Measurements from ENCODE around the gene KCNH4. TPM values are rescaled to one million over a fixed set of nuclear protein-coding genes. Genes with fewer than 3 reads are reported as not detected.

KCNH4 gene
- total RNA-seq, 1 donor from 2014 or later = 0.80 TPM

- H3K4me1 Mint-ChIP-seq = peaks cover 41% of the 10 kb centered on the region
- peaks cover 8% of the 10 kb centered on the region for H3K36me3 Mint-ChIP-seq (ENCODE audit: low read depth)
- DNase-seq (no peak), ATAC-seq (ENCODE audit: low read depth) (no peak)
- H3K9me3 Mint-ChIP-seq = no peaks in the 10 kb centered on the region
- TF ChIP-seq CTCF (IDR thresholded peaks at IDR 0.05) = no peak
- no peak overlapping the region for H3K4me3 Mint-ChIP-seq
- ChIA-PET POLR2A (no interaction called here), CTCF (interaction anchor here (0.7 to 2.3 kb wide), 2 partner anchors 13 to 59 kb away, joined by 4 to 11 read pairs; no protein-coding TSS in a partner anchor)
- H3K27ac Mint-ChIP-seq = peak overlapping the region; percentile 61
- intact Hi-C loops (cut with micrococcal nuclease) = no loop called here
- H3K27me3 Mint-ChIP-seq = no peaks in the 10 kb centered on the region
These were observed 4.6 kb upstream of the KCNH4 start for GRCh38 chr17:42185621-42185930.

- Mint-ChIP-seq H3K4me1 (peaks cover 47% of the 10 kb centered on the region), H3K9me3 (no peaks in the 10 kb centered on the region), H3K27ac (peak within 1 kb of the TSS; percentile 72), H3K27me3 (no peaks in the 10 kb centered on the region), H3K36me3 (ENCODE audit: low read depth) (peaks cover 3% of the 10 kb centered on the region), H3K4me3 (peak within 1 kb of the TSS; percentile 93)
- intact Hi-C loops (cut with micrococcal nuclease) = loop anchor here (1.0 to 5.0 kb wide), 6 partner anchors 9 to 272 kb away; partner anchors contain the start of genes ATP6V0A1, GHDC, STAT3 and STAT5A
- no peak for ATAC-seq (ENCODE audit: low read depth)
- ChIA-PET CTCF (interaction anchor here (1.4 to 2.3 kb wide), 3 partner anchors 10 to 21 kb away, joined by 4 to 11 read pairs (median 10); partner anchors contain the start of gene GHDC), POLR2A (interaction anchor here (1.4 to 7.1 kb wide), 7 partner anchors 9 to 267 kb away, joined by 3 to 38 read pairs (median 6); partner anchors contain the start of genes DNAJC7 and GHDC)
- TF ChIP-seq CTCF (IDR thresholded peaks at IDR 0.05) = no peak
- no peak for DNase-seq
These were observed 4.0 kb upstream of the KCNH4 start, which contains the start of gene HCRT for GRCh38 chr17:42184713-42185620. Gene HCRT (minus strand): TSS chr17:42185452. CDS start chr17:42185365, 87 bp downstream.

GRCh38 chr17:42183741-42184711, 3.1 kb upstream of the KCNH4 start:
- peak; percentile 33 for TF ChIP-seq CTCF (IDR thresholded peaks at IDR 0.05)
- no peaks in the 10 kb centered on the region for H3K27me3 Mint-ChIP-seq
- H3K9me3 Mint-ChIP-seq = no peaks in the 10 kb centered on the region
- CTCF ChIA-PET = interaction anchor here (1.0 to 2.3 kb wide), 4 partner anchors 11 to 219 kb away, joined by 3 to 11 read pairs (median 7); partner anchors contain the start of gene GHDC
- H3K27ac Mint-ChIP-seq = peak overlapping the region; percentile 95
- H3K4me3 Mint-ChIP-seq = peak overlapping the region; percentile 93
- POLR2A ChIA-PET = interaction anchor here (0.6 to 7.1 kb wide), 12 partner anchors 10 to 495 kb away, joined by 3 to 38 read pairs (median 4); partner anchors contain the start of genes DNAJC7, EIF1, GHDC and NKIRAS2
- H3K36me3 Mint-ChIP-seq (ENCODE audit: low read depth) = peaks cover 1% of the 10 kb centered on the region
- peaks cover 56% of the 10 kb centered on the region for H3K4me1 Mint-ChIP-seq
- intact Hi-C loops (cut with micrococcal nuclease) = loop anchor here (1.0 to 5.0 kb wide), 7 partner anchors 10 to 273 kb away; partner anchors contain the start of genes ATP6V0A1, GHDC, STAT3 and STAT5A
- ATAC-seq (ENCODE audit: low read depth) = peak; percentile 64
- DNase-seq = peak; percentile 87

GRCh38 chr17:42182927-42183734, 2.2 kb upstream of the KCNH4 start:
- TF ChIP-seq CTCF (IDR thresholded peaks at IDR 0.05) = no peak
- Mint-ChIP-seq H3K36me3 (ENCODE audit: low read depth) (no peaks in the 10 kb centered on the region), H3K4me1 (peaks cover 60% of the 10 kb centered on the region), H3K9me3 (no peaks in the 10 kb centered on the region), H3K27ac (peak overlapping the region; percentile 95), H3K4me3 (peak overlapping the region; percentile 93), H3K27me3 (no peaks in the 10 kb centered on the region)
- POLR2A ChIA-PET = interaction anchor here (0.6 to 7.1 kb wide), 11 partner anchors 11 to 988 kb away, joined by 3 to 38 read pairs (median 4); partner anchors contain the start of genes DNAJC7, GHDC and NKIRAS2
- ATAC-seq (ENCODE audit: low read depth) (no peak), DNase-seq (no peak)
- CTCF ChIA-PET = interaction anchor here (1.0 to 2.3 kb wide), 4 partner anchors 11 to 220 kb away, joined by 3 to 11 read pairs (median 7); partner anchors contain the start of gene GHDC
- intact Hi-C loops (cut with micrococcal nuclease) = loop anchor here (2.0 to 5.0 kb wide), 5 partner anchors 104 to 274 kb away; partner anchors contain the start of genes ATP6V0A1, STAT3 and STAT5A

Measured in activated B cell treated with CpG ODN at 0.5 μM for 24 hours (primary cell).